ENCODE data around the gene PPT1.

- TF ChIP-seq CTCF (conservative IDR thresholded peaks at IDR 0.05; ENCODE audit: low read depth in 2 of 2) = no peak
- TF ChIP-seq POLR2AphosphoS5 (IDR thresholded peaks at IDR 0.05; ENCODE audit: low read depth) = no peak
- TF ChIP-seq EZH2 (IDR thresholded peaks at IDR 0.05; ENCODE audit: low read depth, unreplicated experiment) = no peak
- TF ChIP-seq REST (IDR thresholded peaks at IDR 0.05; ENCODE audit: unreplicated experiment) = no peak
- TF ChIP-seq ZNF331 (CRISPR knock-in tag; IDR thresholded peaks at IDR 0.05; ENCODE audit: low read depth) = no peak
- TF ChIP-seq CREB1 (CRISPR knock-in tag; IDR thresholded peaks at IDR 0.05; ENCODE audit: low read depth) = no peak
- no peak for TF ChIP-seq NANOG (IDR thresholded peaks at IDR 0.05; ENCODE audit: borderline replicate concordance)
- TF ChIP-seq ETS1 (IDR thresholded peaks at IDR 0.05) = no peak
- no peak for TF ChIP-seq JUNB (IDR thresholded peaks at IDR 0.05; ENCODE audit: unreplicated experiment)
- TF ChIP-seq EZH2phosphoT487 (IDR thresholded peaks at IDR 0.05; ENCODE audit: unreplicated experiment) = no peak
- no peak for TF ChIP-seq STAT1 (IDR thresholded peaks at IDR 0.05; ENCODE audit: unreplicated experiment)
- no peak for TF ChIP-seq ZNF114 (CRISPR knock-in tag; IDR thresholded peaks at IDR 0.05)
Measured at GRCh38 chr1:40036574-40036973, 60.5 kb downstream of the PPT1 start.
